Measurements from ENCODE around the gene TNFSF4. TPM values are rescaled to one million over a fixed set of nuclear protein-coding genes. Genes with fewer than 3 reads are reported as not detected.
"Not testable (repeated sequence)": the region's sequence is repeated elsewhere in the genome, so short reads cannot be mapped to it uniquely, and the experiment has no call there.

Gene TNFSF4
- polyA plus RNA-seq (ENCODE audit: insufficient read length in 10 of 10), result 1 to 10 TPM; 1.3 to 2.9 (median 1.8) TPM
- long read RNA-seq, donor 1, result 0 reads
- long read RNA-seq, donor 2, result 0 reads
- long read RNA-seq, donor 3, result 0 reads
- long read RNA-seq, donor 4, partial matches to known transcripts, result 0 of 1 reads
- long read RNA-seq, donor 4, other reads (novel, unspliced or antisense), result 0 of 1 reads
- long read RNA-seq, donor 5, result 0 reads
- long read RNA-seq, donor 6, partial matches to known transcripts, result 0 of 2 reads
- long read RNA-seq, donor 6, other reads (novel, unspliced or antisense), result 0 of 2 reads
- long read RNA-seq, donor 7, result 0 reads
- long read RNA-seq, donor 8, result 0 reads
- long read RNA-seq, donor 9, result 0 reads

GRCh38 chr1:173206816-173207568 is at the start of gene TNFSF4:
Gene TNFSF4 (minus strand): TSS chr1:173207331. CDS start chr1:173207176, 155 bp downstream.
- DNase-seq, result peak; percentile 19 to 78 (median 58)

GRCh38 chr1:173255214-173255813 is 48.2 kb upstream of the TNFSF4 start:
- DNase-seq, result peak in 2 of 3 donors; percentile 18 to 29

- no peak for DNase-seq
These were observed 45.9 kb upstream of the TNFSF4 start for GRCh38 chr1:173253046-173253445.

GRCh38 chr1:173249349-173249748 is 42.2 kb upstream of the TNFSF4 start:
- peak in 2 of 3 donors; percentile 6 for DNase-seq

- DNase-seq, result no peak
These were observed 41.3 kb upstream of the TNFSF4 start for GRCh38 chr1:173248247-173248940.

GRCh38 chr1:173245892-173246291 is 38.8 kb upstream of the TNFSF4 start:
- no peak for DNase-seq

- no peak for DNase-seq
These were observed 36.2 kb upstream of the TNFSF4 start for GRCh38 chr1:173243300-173243699.

- DNase-seq, result no peak
These were observed 34.6 kb upstream of the TNFSF4 start for GRCh38 chr1:173241528-173242347.

GRCh38 chr1:173240609-173241008 is 33.5 kb upstream of the TNFSF4 start:
- DNase-seq, result no peak

- DNase-seq, result no peak
These were observed 31.9 kb upstream of the TNFSF4 start for GRCh38 chr1:173239058-173239457.

GRCh38 chr1:173234899-173235298 is 27.8 kb upstream of the TNFSF4 start:
- DNase-seq, result no peak

- not testable (repeated sequence) for DNase-seq
These were observed 27.3 kb upstream of the TNFSF4 start for GRCh38 chr1:173234434-173234833.

GRCh38 chr1:173229031-173229430 is 21.9 kb upstream of the TNFSF4 start:
- DNase-seq, result not testable (repeated sequence)

GRCh38 chr1:173224949-173225348 is 17.8 kb upstream of the TNFSF4 start:
- DNase-seq, result no peak

GRCh38 chr1:173224280-173224892 is 17.3 kb upstream of the TNFSF4 start:
- DNase-seq, result no peak

GRCh38 chr1:173223031-173223380 is 15.9 kb upstream of the TNFSF4 start:
- no peak for DNase-seq

- DNase-seq, result no peak
These were observed 15.3 kb upstream of the TNFSF4 start for GRCh38 chr1:173222149-173223030.

- DNase-seq, result no peak
These were observed 13.0 kb upstream of the TNFSF4 start for GRCh38 chr1:173220157-173220556.

- DNase-seq, result no peak
These were observed 6.5 kb upstream of the TNFSF4 start for GRCh38 chr1:173213665-173214064.

Measured in muscle of back (tissue), 13 donors.